HK-2 (cell line): ENCODE measurements around the gene CTNNA3.

Experiments
- DNase-seq: peaks from one replicate; pipeline ENCODE4 v3.0.0-alpha.2; 2018; ENCODE audit not compliant: unreplicated experiment

Gene CTNNA3

DNA sequence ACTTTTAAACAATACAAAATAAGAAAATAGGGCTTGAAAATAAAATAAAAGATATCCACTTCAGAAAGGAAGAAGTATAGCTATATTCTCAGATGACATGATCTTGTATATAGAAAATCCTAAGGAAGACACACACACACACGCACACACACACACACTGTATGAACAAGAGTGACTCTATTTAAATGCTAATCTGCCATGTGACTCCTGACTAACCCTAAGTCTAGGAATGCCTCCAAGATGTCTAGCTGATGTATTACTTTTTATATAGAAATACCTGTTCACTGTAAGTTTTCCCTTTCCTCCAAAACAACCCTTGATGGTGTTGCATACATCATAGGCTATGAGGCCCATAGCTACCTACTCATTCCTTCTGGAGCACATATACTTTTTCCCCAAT, 943.3 kb downstream of the CTNNA3 start:
- DNase-seq: no peak

DNA sequence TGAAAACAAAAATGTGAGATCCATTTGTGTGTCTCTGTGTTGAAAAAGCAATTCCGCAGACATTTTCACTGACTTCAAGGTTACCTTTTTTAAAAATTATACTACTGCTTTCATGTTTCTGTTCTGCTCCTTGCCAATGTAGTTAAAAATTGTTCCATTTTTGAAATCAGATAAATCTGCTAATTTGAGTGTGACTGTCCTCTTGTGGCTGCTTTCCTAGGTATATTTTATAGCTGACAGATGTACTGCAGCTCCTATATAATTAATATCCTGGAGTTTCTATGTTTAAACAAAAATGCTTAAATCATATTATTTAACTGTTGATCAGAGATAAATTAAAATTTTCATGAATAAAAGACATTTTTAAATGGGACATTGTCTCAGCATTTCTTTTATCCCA, 947.8 kb downstream of the CTNNA3 start:
- DNase-seq: no peak

- peak; percentile 39 for DNase-seq
These were observed 948.5 kb downstream of the CTNNA3 start for GRCh38 chr10:66747451-66747850.

GRCh38 chr10:66746711-66747110, 949.3 kb downstream of the CTNNA3 start:
- DNase-seq: no peak

- DNase-seq: no peak
These were observed 949.7 kb downstream of the CTNNA3 start for GRCh38 chr10:66746246-66746645.

- DNase-seq: no peak
These were observed 951.1 kb downstream of the CTNNA3 start for GRCh38 chr10:66744915-66745314.

DNA sequence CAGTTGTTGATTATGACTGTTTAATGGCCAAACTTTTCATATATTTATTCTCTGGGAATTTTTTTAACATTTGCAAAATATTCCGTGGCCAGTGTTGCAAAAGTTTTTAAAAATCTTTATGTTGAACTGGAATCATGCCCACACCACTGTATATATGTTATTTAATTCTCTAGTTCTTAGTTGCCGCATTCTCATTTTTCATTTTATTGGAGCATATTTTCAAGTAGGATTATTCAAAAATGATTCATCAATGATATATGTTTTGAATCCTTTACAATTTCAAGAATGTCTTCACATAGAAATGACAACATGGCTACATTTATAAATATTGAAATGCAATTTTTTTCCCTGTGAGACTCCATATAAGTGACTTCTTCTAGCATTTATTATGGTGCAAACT, 958.8 kb downstream of the CTNNA3 start:
- no peak for DNase-seq

DNA sequence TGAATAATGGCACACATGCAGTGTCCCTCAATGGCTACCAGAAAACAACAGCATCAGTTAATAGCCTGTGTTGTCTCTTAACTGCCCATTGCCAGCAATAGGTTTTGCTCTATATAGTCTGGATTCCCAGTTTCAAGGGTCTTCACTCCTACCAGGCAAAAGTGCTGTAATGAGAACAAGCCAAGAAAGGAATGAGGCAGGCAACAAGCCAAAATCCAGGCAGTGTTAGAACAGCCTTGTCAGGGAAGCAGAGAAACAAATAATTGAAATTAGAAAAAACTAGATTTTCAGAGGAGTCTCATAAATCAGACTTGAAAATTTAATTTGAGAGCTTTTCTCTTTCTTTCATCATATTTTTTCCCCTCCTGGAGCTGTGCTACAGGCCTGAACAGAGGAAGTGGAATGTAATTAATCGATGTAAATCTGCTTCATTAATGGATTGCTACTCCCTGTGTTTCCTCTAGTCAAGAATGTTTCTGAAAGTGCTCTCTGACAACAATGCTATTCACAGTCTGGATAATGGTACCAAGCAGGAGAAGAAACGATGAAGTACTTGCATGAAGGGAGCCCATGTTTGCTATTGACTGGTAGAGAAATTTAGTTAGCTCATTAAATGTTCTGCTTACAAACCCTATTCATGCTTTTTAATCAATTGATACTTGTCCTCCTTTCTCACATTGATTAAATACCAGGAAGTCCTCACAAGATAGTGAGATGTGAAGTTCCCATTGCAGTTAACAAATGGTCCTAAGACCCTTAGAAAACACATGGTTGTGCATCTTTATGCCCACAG, 972.2 kb downstream of the CTNNA3 start:
- no peak for DNase-seq

DNA sequence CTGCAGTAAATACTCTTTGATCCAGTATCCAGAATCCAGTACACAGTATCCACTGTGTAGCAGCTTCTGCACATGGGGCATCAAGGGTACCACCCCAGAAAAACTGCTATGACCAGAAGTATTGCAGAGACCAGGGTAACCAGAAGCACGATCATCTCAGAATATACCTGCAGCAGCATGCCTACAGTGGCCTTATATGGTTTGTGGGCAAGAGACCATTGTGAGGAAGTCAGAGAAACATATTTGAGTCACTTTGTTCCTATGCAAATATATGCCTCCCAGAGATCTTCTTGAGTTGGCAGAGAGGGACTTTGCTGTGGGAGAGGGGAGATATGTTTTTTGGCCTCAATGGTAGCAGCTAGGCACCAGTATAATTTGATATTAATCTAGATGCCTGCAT, 976.5 kb downstream of the CTNNA3 start:
- DNase-seq: no peak

GRCh38 chr10:66717231-66717981, 978.6 kb downstream of the CTNNA3 start:
- no peak for DNase-seq

GRCh38 chr10:66714741-66715140, 981.3 kb downstream of the CTNNA3 start:
- no peak for DNase-seq

GRCh38 chr10:66713387-66713786, 982.6 kb downstream of the CTNNA3 start:
- DNase-seq: no peak

DNA sequence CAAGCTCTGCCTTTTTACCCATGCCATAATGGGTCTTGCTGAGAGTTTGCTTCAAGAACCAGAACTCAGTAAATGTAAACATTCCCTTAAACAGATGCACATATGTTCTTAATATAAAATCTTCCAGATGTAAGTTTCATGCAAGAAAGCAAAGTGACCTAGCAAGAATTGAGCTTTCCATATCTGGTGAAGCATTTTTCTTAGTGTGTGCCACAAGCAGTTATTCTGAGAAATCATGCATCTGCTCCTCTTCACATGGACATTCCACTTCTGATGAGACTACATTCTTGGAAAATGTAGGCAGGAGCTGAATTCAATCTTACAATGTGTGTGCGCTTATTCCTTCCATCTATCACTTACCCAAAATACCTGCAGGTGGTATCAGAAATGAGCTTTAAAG, 997.9 kb downstream of the CTNNA3 start:
- DNase-seq: no peak

- no peak for DNase-seq
These were observed 1000.9 kb downstream of the CTNNA3 start for GRCh38 chr10:66695046-66695445.

DNA sequence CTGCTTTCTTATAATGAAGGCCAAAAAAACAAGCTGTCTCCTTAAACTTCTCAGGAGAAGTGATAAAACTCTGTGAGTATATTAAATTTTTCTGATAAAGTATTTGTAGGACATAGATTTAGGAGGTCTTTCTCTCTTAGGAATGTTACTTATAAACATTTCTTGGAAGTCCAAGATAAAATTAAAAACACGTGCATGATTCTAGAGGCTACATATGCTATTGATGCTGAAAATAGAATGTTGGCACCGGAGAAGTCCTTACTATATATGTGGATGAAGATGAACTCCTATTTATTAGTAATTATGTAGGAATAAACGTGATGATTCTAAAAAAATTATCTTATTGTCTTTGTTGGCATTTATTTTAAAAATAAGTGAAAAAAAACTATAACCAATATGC, 1011.4 kb downstream of the CTNNA3 start:
- DNase-seq: no peak

DNA sequence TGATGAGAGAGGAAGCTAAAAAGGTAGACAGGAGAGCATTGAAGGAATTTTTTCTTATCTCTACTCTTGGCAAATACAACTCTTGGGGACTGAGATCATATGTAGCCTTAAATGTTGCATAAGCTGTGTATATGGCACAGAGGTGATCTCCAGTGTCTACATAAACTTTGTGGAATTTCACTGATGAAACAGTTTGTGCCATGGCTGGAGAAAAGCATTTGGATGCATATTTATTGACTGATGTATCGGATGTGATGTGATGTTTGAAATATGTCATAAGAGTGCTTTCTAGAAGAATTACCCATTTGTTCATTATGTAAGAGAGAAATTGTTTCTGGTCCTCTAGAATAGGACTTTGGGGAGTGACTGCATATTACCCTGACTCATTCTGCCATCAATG, 1015.1 kb downstream of the CTNNA3 start:
- DNase-seq: no peak

DNA sequence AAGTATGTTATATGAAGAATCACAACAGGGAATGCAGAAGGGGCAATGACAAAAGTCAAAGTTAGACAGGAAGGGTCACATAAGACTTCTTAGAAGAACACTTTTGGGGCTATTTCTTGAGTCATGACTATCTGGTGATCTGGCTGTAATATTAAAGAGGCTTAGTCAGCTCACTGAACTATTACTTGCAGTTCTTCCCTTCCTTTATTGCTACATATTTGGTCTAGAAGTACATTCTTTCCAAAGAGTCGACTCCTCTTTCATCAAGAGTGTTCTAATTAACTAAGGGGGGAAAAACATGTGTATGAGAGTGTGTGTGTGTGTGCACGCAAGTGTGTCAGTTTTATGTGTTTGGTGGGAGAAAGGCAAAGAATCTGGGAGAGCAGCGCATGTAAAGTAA, 1017.5 kb downstream of the CTNNA3 start:
- DNase-seq: no peak

DNA sequence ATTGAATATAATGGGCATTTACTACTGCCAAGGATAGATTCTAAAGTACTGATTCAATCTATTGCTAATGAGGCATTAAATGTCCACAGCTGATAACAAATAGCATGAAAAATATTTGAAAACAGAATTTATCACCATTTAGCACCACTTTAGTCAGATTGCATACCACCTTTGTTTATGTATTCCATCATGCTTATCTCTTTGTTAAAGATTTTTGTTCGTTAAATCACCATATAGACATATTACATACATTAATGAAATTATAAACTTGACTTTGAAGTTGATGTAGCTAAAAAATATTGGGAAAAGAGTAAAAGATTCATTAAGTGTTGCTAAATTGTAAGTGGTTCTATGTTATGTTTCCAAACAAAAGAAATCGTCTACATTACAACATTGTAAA, 1022.9 kb downstream of the CTNNA3 start:
- no peak for DNase-seq

DNA sequence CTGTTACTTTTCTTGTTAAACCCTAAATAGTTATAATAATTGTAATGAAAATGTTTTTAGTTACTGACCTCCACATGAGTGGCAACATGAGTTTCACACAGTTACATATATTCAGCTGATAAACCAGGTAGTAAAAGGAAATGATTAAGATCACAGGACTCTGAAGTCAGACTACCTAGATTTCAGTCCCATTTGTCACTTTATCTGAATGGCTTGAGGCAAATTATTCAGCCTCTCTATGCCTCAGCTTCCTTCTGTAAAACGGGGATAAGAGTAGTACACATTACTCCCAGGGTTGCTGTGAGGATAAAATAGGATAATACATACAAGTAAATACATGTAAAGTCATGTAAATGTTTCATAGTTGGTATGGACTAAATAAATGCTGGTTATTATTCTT, 1024.4 kb downstream of the CTNNA3 start:
- no peak for DNase-seq

GRCh38 chr10:66671064-66671463, 1024.9 kb downstream of the CTNNA3 start:
- DNase-seq: no peak

DNA sequence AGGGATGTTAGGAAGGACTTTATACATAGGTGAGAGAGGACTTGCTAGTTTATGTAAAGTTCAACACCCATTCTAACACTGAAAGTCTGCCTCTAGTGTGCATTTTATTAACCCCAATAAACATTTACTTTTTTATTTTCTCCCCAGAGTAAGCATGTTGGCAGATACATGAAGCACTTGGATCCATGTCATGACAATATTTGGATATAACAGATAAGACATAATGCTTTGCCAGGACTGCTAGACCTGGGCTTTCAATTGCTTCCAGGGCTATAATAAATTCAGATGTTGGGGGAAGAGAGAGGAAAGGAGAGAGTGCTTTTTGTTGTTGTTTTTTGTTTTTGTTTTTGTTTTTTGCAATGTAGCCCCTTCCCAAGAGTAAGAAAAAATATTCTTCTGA, 1039.5 kb downstream of the CTNNA3 start:
- DNase-seq: no peak

DNA sequence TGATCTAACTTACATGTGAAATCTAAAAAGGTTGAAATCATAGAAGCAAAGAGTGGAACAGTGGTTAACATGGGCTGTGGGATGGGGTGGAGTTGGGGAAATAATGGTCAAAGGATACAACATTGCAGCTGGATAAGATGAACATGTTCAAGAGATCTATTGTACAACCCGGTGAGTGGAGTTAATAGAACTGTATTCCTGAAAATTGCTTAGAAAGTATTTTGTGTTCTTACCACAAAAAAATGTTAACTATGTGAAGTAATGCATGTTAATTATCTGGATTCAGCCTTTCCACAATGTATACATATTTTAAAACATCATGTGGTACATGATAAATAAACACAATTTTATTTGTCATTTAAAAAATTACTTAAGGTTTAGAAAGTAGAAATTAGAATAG, 1041.1 kb downstream of the CTNNA3 start:
- no peak for DNase-seq

DNA sequence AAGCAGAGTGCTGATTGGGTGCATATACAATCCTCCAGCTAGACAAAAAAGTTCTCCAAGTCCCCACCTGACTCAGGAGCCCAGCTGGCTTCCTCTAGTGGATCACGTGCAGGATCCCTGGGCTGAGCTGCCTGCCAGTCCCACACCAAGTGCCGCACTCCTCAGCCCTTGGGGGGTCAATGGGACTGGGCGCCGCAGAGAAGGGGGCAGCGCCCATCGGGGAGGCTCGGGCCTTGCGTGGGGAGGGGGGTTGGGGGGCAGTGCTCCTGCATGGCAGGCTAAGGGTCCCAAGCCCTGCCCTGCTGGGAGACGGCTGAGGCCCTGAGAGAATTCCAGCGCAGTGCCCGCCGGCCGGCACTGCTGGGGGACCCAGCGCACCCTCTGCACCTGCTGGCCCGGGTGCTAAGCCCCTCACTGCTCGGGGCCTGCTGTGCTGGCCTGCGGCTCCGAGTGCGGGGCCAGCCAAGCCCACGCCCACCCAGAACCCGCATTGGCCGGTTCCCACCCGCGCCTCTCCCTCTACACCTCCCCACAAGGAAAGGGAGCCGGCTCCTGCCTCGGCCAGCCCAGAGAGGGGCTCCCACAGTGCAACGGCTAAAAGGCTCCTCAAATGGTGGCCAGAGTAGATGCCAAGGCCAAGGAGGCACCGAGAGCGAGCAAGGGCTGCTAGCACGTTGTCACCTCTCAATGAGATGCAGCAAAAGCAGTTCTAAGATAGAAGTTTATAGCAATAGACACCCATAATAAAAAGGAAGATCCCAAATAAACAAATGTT, 1044.5 kb downstream of the CTNNA3 start:
- no peak for DNase-seq
